K562 (cell line): Measurements from ENCODE around the gene ZNF563. TPM values are rescaled to one million over a fixed set of nuclear protein-coding genes. Genes with fewer than 3 reads are reported as not detected.

ENCODE experiments used
- ATAC-seq: fragments of 200-7000 bp; cut with Tn5 transposase; 3 replicates; pipeline ENCODE4 v1.9.1; 2020; ENCODE audit warnings: moderate library complexity
- BruUV-seq: library from RNA; stranded (reverse); fragments of 400-500 nt; replicated peaks from 2 replicates; lab custom pipeline; 2021; lab: Mats Ljungman, UMichigan
- CTCF ChIA-PET: fragments of 300-600 bp; formaldehyde crosslinking; extraction: SDS; loops from one replicate; lab custom pipeline; 2021; ENCODE audit warnings: low intra/inter-chr PET ratio; lab: Yijun Ruan, JAX
- POLR2A ChIA-PET: fragments of 300-600, 350-650 bp; sonication (Branson Sonifier 250); formaldehyde crosslinking; extraction: SDS; loops from one replicate; lab custom pipeline; 2021; ENCODE audit warnings: antibody characterized with exemption, inconsistent platforms; lab: Yijun Ruan, JAX
- DNase-seq, 4 experiments: peaks; one replicate each; pipeline versions ENCODE4 v3.0.0 to v3.0.0-alpha.2; 2011 to 2018; ENCODE audit warnings: low spot score in 3 of 4, mixed read lengths in 3 of 4; ENCODE audit errors: extremely low read depth in 1 of 4
- FAIRE-seq: peaks from 2 replicates; lab custom pipeline; 2011; peaks lifted over from hg19 to GRCh38; lab: Jason Lieb, UNC
- H2AFZ ChIP-seq: 2 replicates; pipeline ENCODE4 v1.6.0; 2011; ENCODE audit warnings: low read depth, low read length, control low read depth, inconsistent platforms
- H3K27ac ChIP-seq: fragments of 200-600 bp; 3 replicates; pipeline ENCODE4 v1.8.0; 2011; ENCODE audit warnings: low read depth, mild to moderate bottlenecking, control low read depth, inconsistent platforms, low read length, moderate library complexity, mixed read lengths; ENCODE audit errors: extremely low read depth
- H3K27me3 ChIP-seq, 2 experiments: fragments of 300-600 bp in 1 of 2; 2 replicates in 1 of 2; 3 replicates in 1 of 2; pipeline versions ENCODE4 v1.6.0 to v1.8.0; 2011; ENCODE audit warnings: inconsistent platforms in 2 of 2, low read length in 2 of 2, mild to moderate bottlenecking in 1 of 2, mixed read lengths in 1 of 2, moderate library complexity in 1 of 2; ENCODE audit not compliant: control insufficient read depth in 2 of 2, insufficient read depth in 2 of 2
- H3K36me3 ChIP-seq: fragments of 300-600 bp; 3 replicates; pipeline ENCODE4 v1.8.0; 2011; ENCODE audit warnings: mild to moderate bottlenecking, low read length, inconsistent platforms; ENCODE audit not compliant: control insufficient read depth, insufficient read depth
- H3K4me1 ChIP-seq, 2 experiments: fragments of 200-600 bp in 1 of 2; replicated peaks in 1 of 2; 2 replicates in 1 of 2; 3 replicates in 1 of 2; pipeline versions ENCODE4 v1.5.1 to v1.8.0; 2011; ENCODE audit warnings: inconsistent platforms in 2 of 2, low read length in 2 of 2, mild to moderate bottlenecking in 1 of 2, mixed read lengths in 1 of 2, moderate library complexity in 1 of 2; ENCODE audit not compliant: control insufficient read depth in 2 of 2, insufficient read depth in 2 of 2
- H3K4me2 ChIP-seq: 2 replicates; pipeline ENCODE4 v1.6.1; 2011; ENCODE audit warnings: low read length, control low read depth, inconsistent platforms, mixed read lengths; ENCODE audit not compliant: insufficient read depth
- H3K4me3 ChIP-seq: fragments of 200-600 bp; sonication (generic), shearing (Covaris generic); 2 replicates; pipeline ENCODE4 v1.5.1; 2016; ENCODE audit warnings: control low read depth, inconsistent platforms
- H3K79me2 ChIP-seq: fragments of 200-600 bp; 3 replicates; pipeline ENCODE4 v1.8.0; 2011; ENCODE audit warnings: low read length, inconsistent platforms; ENCODE audit not compliant: control insufficient read depth, insufficient read depth
- H3K9ac ChIP-seq, 2 experiments: 2 replicates each; pipeline versions ENCODE4 v1.6.0 to v1.6.1; 2011; ENCODE audit warnings: low read depth in 2 of 2, low read length in 2 of 2, control low read depth in 1 of 2, inconsistent platforms in 1 of 2, mild to moderate bottlenecking in 1 of 2, mixed read lengths in 1 of 2; ENCODE audit not compliant: insufficient read depth in 1 of 2
- H3K9me1 ChIP-seq: one replicate; pipeline ENCODE4 v1.6.0; 2011; ENCODE audit warnings: inconsistent platforms, mild to moderate bottlenecking, low read length, moderate library complexity; ENCODE audit not compliant: control insufficient read depth, insufficient read depth
- H3K9me3 ChIP-seq: replicated peaks from 2 replicates; pipeline ENCODE4 v1.5.1; 2011; ENCODE audit warnings: low read depth, low read length, inconsistent platforms; ENCODE audit not compliant: control insufficient read depth, insufficient read depth
- H4K20me1 ChIP-seq: replicated peaks from 2 replicates; pipeline ENCODE4 v1.6.1; 2011; ENCODE audit warnings: low read length, inconsistent platforms, mixed read lengths; ENCODE audit not compliant: control insufficient read depth, insufficient read depth
- ATF1 ChIP-seq, 2 experiments: fragments of 450-650 bp in 1 of 2; IDR thresholded peaks; 2 replicates each; pipeline ENCODE4 v1.6.1; 2016; ENCODE audit warnings: missing compliant biosample characterization in 1 of 2, missing genetic modification characterization in 1 of 2
- DNMT1 ChIP-seq: fragments of 450-650 bp; IDR thresholded peaks from 2 replicates; pipeline ENCODE4 v1.6.1; 2016; ENCODE audit warnings: antibody characterized with exemption, mild to moderate bottlenecking
- ELF1 ChIP-seq: fragments of 200-800 bp; sonication (Bioruptor generic); IDR thresholded peaks from 2 replicates; pipeline ENCODE4 v1.6.1; 2016; ENCODE audit warnings: missing genetic modification characterization, missing compliant biosample characterization
- FOS ChIP-seq: IDR thresholded peaks from 3 replicates; pipeline ENCODE4 v1.6.1; 2011; ENCODE audit not compliant: insufficient read length; ENCODE audit errors: extremely low read depth
- GTF2E2 ChIP-seq: fragments of 200-800 bp; sonication (Bioruptor generic); IDR thresholded peaks from 2 replicates; pipeline ENCODE4 v1.6.1; 2016; ENCODE audit warnings: missing genetic modification characterization, missing compliant biosample characterization
- LCOR ChIP-seq: sonication (generic); formaldehyde crosslinking; IDR thresholded peaks from 2 replicates; pipeline ENCODE4 v1.8.0; 2022; ENCODE audit warnings: mild to moderate bottlenecking, missing genetic modification reagents
- NFXL1 ChIP-seq: fragments of 450-650 bp; formaldehyde crosslinking; IDR thresholded peaks from 2 replicates; pipeline ENCODE4 v1.4.0; 2021; ENCODE audit warnings: mild to moderate bottlenecking
- PHB ChIP-seq: fragments of 250-450 bp; sonication (Bioruptor Pico); IDR thresholded peaks from 2 replicates; pipeline ENCODE4 v1.5.0; 2021
- PHF21A ChIP-seq: fragments of 450-650 bp; IDR thresholded peaks from 2 replicates; pipeline ENCODE4 v1.6.1; 2017; ENCODE audit warnings: low read depth, borderline replicate concordance
- PKNOX1 ChIP-seq: fragments of 450-650 bp; IDR thresholded peaks from 2 replicates; pipeline ENCODE4 v1.6.1; 2016
- POLR3A ChIP-seq: IDR thresholded peaks from 2 replicates; pipeline ENCODE4 v1.6.1; 2011; ENCODE audit warnings: borderline replicate concordance, mild to moderate bottlenecking, moderate library complexity; ENCODE audit not compliant: insufficient read length, insufficient read depth; ENCODE audit errors: extremely low read depth
- RNF219 ChIP-seq: fragments of 250-450 bp; sonication (Bioruptor Pico); IDR thresholded peaks from 2 replicates; pipeline ENCODE4 v1.5.0; 2022; ENCODE audit warnings: mild to moderate bottlenecking
- SMAD2 ChIP-seq: fragments of 150-350 bp; IDR thresholded peaks from 2 replicates; pipeline ENCODE4 v1.6.1; 2014; ENCODE audit warnings: low read depth, mild to moderate bottlenecking, low read length
- STAT5A ChIP-seq: IDR thresholded peaks from 2 replicates; pipeline ENCODE4 v1.6.1; 2012; ENCODE audit warnings: low read length, inconsistent platforms, borderline replicate concordance
- THRA ChIP-seq: fragments of 450-650 bp; IDR thresholded peaks from 2 replicates; pipeline ENCODE4 v1.6.1; 2017; ENCODE audit warnings: mild to moderate bottlenecking, moderate library complexity
- ZBTB2 ChIP-seq: fragments of 450-650 bp; IDR thresholded peaks from 2 replicates; pipeline ENCODE4 v1.6.1; 2016; ENCODE audit warnings: antibody characterized with exemption
- ZNF274 ChIP-seq: IDR thresholded peaks from 2 replicates; pipeline ENCODE4 v1.6.1; 2011; ENCODE audit warnings: low read depth, mild to moderate bottlenecking, low read length, moderate library complexity, borderline replicate concordance
- ZNF347 ChIP-seq: fragments of 450-650 bp; formaldehyde crosslinking; IDR thresholded peaks from 2 replicates; pipeline ENCODE4 v1.4.0; 2020; ENCODE audit warnings: low read depth, mild to moderate bottlenecking, moderate library complexity
- WGBS: fragments of 100-300 bp; shearing (Covaris generic); methylation state at CpG from one replicate; pipeline ENCODE4 v1.1.6; 2016; ENCODE audit warnings: low coverage, mixed read lengths; ENCODE audit not compliant: insufficient coverage; ENCODE audit errors: missing lambda C conversion rate; 5-methylcytosine and 5-hydroxymethylcytosine counted together
- in situ Hi-C: fragments of 300-500 bp; cut with MboI; formaldehyde crosslinking; loops from 4 replicates; pipeline ENCODE4 v1.15.0; 2018; ENCODE audit warnings: inconsistent platforms, mixed read lengths
- intact Hi-C: fragments of 100-400 bp; cut with micrococcal nuclease; formaldehyde crosslinking; loops from 2 replicates; pipeline ENCODE4 v1.14.2; 2022
- polyA plus RNA-seq, 8 experiments: library from polyadenylated mRNA; depleted of rRNA in 4 of 8; stranded (reverse) in 5 of 8; unstranded in 3 of 8; fragments of >200 nt; fragmentation: Nextera tagmentation in 2 of 8; fragmentation: Illumina TruSeq in 1 of 8; extraction: Ambion mirVana in 2 of 8; extraction: Trizol in 1 of 8; gene quantifications; 2 replicates each; pipeline versions ENCODE4 v1.2.1 to v1.2.3, GENCODE V29; 2011 to 2014; ENCODE audit warnings: inconsistent platforms in 1 of 8, missing spikeins in 1 of 8
- total RNA-seq, 7 experiments: library from RNA; depleted of rRNA in 6 of 7; stranded (reverse); fragments of >200 nt in 6 of 7; fragmentation: Illumina TruSeq in 2 of 7; extraction: Trizol in 2 of 7; gene quantifications; 2 replicates each; pipeline versions ENCODE4 v1.2.1 to v1.2.3, GENCODE V29; 2011 to 2021; ENCODE audit warnings: low replicate concordance in 1 of 7

ZNF563 gene
- total and polyA plus RNA-seq, 9 of the 15 experiments (the other 6 are each of a cell fraction or from before 2014, with no cell fraction given) = 0.37 to 2.9 (median 0.74) TPM

- FAIRE-seq (no peak), DNase-seq (no peak), ATAC-seq (no peak)
- Histone ChIP-seq H3K9me3 (no peaks in the 10 kb centered on the region), H3K36me3 (no peaks in the 10 kb centered on the region), H3K4me1 (peaks cover 12 to 16% of the 10 kb centered on the region in 2 experiments), H3K9ac (no peak overlapping the region), H4K20me1 (no peaks in the 10 kb centered on the region), H3K4me3 (no peak overlapping the region), H3K27me3 (no peaks in the 10 kb centered on the region; a peak in 1 of 5 replicates), H3K79me2 (no peaks in the 10 kb centered on the region), H3K27ac (no peak overlapping the region), H3K9me1 (no peaks in the 10 kb centered on the region), H3K4me2 (no peak overlapping the region), H2AFZ (no peak overlapping the region)
- 42% methylated on average over 4 of the region's 4 CpGs for WGBS
- intact Hi-C loops = no loop called here
- BruUV-seq = no TSS peak
- ChIA-PET POLR2A (no interaction called here), CTCF (interaction anchor here (0.6 kb wide), 1 partner anchor 196 kb away, joined by 3 read pairs; no protein-coding TSS in a partner anchor)
- in situ Hi-C loops = no loop called here
- TF ChIP-seq ATF1 (CRISPR knock-in tag; IDR thresholded peaks at IDR 0.05) (no peak), ATF1 (tag; IDR thresholded peaks at IDR 0.05) (no peak), SMAD2 (no peak), ZBTB2 (no peak), PHF21A (no peak), ELF1 (tag) (no peak), STAT5A (no peak), THRA (no peak), PKNOX1 (no peak), DNMT1 (no peak), ZNF347 (CRISPR knock-in tag) (no peak), PHB (CRISPR knock-in tag) (no peak), GTF2E2 (tag) (no peak), LCOR (CRISPR knock-in tag) (no peak), FOS (no peak), POLR3A (no peak), NFXL1 (CRISPR knock-in tag) (no peak), RNF219 (CRISPR knock-in tag) (no peak), ZNF274 (no peak)
These were observed 3.1 kb downstream of the ZNF563 start for GRCh38 chr19:12330340-12330739.
